Measurements from ENCODE around the gene IL32.

DNA sequence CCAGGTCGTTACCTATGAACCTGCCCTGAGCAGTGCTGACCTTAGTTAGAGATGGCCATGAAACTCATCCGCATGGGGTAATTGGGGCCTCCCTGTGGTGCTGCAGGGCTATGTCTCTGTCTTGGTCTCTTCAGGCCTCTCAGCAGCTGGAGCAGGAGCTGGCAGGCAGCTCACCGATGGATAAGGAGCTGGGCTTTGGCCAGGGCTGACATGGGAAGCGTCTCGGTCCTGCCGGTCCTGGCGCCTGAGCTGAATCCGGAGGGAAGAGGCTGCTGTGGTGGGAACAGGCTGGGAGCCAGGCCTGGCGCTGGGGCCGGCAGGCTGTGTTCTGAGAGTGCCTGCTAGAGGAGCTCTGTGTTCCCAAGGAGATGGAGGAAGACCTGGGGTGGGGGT is 10.1 kb downstream of the IL32 start:
- TF ChIP-seq RFX5 (IDR thresholded peaks at IDR 0.05) (no peak), POLR2A (IDR thresholded peaks at IDR 0.05; ENCODE audit: low read length) (no peak), SREBF2 (IDR thresholded peaks at IDR 0.05) (no peak)
- TF ChIP-seq, protein P1, sequence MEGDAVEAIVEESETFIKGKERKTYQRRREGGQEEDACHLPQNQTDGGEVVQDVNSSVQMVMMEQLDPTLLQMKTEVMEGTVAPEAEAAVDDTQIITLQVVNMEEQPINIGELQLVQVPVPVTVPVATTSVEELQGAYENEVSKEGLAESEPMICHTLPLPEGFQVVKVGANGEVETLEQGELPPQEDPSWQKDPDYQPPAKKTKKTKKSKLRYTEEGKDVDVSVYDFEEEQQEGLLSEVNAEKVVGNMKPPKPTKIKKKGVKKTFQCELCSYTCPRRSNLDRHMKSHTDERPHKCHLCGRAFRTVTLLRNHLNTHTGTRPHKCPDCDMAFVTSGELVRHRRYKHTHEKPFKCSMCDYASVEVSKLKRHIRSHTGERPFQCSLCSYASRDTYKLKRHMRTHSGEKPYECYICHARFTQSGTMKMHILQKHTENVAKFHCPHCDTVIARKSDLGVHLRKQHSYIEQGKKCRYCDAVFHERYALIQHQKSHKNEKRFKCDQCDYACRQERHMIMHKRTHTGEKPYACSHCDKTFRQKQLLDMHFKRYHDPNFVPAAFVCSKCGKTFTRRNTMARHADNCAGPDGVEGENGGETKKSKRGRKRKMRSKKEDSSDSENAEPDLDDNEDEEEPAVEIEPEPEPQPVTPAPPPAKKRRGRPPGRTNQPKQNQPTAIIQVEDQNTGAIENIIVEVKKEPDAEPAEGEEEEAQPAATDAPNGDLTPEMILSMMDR (IDR thresholded peaks at IDR 0.05): no peak

Data from A549 (cell line).